Stimulated activated CD4-positive, alpha-beta T cell treated with anti-CD3 and anti-CD28 coated beads, Interleukin-1b, Interleukin-23, amount 100 ng/mL, for 48 hours (primary cell): ENCODE results near the gene ABCG1.

Experiments
- DNase-seq: peaks from one replicate; pipeline ENCODE4 v3.0.0-alpha.2; 2020

The ABCG1 gene

DNA sequence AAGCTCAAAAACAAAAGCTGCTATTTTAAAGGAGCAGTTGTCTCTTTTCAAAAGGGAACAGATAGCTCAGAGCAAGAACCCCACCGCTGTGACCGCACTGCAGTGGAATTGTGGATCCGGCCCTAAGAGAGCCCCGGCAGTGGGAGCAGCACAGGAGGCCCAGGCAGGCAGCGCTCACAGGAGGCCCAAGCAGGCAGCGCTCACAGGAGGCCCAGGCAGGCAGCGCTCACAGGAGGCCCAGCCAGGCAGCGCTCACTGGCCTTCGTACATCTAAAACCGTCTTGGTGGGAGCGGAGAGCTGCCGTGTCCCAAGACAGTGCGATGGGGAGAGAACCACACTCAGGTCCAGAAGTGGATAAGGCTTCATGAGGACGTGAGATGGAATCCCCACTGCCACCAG is 92.2 kb downstream of the ABCG1 start:
- no peak for DNase-seq

DNA sequence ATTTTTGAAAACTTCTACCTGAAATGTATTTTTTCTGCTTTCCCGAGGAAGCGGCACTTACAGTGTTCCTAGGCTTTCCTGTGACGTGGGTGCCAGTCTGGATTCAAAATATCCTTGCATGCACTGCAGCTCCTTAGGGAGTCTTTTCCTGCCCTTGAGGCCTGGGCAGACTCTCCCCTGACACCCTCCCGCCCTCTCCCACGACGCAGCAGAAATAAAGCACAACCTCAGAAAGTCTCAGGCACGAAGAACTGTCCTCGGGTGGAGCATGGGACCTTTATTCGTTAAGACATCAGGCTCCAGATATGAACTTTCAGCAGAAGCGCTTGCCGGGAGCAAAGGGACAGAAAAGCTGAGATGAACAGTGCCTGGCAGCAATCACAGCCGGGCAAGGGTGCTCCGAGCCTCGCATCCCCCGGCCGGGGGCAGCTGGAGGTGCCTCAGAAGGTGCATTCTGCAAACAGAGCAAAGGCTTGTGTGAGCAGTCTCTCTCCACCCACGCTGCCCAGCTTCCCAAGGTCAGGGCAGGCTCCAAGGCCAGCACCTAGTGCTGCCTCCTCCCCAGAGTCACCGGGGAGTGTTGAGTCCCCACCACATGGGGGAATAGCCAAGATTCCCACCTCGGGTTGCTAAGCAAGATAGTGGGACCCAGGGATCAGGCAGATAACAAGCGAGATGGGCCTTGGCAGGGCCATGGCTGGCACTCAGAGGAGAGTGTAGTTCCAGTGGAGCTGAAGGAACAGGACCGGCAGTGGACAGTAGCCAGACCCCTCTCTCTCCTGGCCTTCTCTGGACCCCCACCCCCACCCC is 93.1 kb downstream of the ABCG1 start:
- no peak for DNase-seq

DNA sequence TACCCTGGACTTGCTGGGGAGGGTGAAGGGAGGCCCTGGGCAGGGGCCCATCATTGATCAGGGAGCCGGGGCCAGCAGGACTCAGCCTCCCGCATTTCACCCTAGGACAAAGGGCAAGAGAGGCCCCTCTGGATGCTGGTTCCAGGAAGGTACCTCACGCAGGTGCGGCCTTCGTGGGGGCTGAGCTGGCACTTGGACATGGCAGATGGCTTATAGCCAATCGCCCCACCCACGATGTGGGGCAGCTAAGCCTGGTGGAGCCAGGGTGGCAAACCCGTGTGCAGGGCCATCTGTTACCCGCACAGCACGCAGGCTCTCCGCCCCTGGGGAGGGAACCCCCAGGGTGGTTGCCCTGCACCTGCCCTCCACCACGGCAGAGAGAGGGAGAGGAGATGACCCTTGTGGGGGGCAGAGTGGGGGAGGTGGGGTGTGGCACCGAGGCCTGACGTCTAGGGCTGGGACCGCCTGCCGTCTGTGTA is 93.7 kb downstream of the ABCG1 start:
- DNase-seq = no peak

DNA sequence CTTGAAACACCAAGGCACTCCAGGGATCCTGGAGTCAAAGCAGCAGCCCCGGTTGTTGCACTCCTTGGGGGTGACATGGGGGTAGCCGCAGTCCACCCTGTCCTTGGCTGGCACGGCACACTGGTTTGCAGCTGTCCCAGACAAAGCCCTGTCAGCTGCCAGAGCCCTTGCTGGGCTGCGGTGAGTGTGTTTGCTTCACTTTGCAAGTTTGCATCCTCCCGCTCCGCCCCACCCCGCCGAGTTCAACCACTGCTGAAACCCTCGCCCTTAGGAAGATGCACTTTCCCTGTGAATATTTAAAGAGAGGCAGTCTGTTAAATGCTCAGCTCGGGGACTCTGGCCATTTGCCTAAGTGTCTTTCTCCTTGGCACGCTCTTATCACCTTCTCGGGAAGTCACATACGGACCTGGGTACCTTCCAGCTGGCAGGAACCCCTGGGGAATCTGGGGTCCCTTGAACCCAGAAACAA is 94.6 kb downstream of the ABCG1 start:
- DNase-seq = no peak

DNA sequence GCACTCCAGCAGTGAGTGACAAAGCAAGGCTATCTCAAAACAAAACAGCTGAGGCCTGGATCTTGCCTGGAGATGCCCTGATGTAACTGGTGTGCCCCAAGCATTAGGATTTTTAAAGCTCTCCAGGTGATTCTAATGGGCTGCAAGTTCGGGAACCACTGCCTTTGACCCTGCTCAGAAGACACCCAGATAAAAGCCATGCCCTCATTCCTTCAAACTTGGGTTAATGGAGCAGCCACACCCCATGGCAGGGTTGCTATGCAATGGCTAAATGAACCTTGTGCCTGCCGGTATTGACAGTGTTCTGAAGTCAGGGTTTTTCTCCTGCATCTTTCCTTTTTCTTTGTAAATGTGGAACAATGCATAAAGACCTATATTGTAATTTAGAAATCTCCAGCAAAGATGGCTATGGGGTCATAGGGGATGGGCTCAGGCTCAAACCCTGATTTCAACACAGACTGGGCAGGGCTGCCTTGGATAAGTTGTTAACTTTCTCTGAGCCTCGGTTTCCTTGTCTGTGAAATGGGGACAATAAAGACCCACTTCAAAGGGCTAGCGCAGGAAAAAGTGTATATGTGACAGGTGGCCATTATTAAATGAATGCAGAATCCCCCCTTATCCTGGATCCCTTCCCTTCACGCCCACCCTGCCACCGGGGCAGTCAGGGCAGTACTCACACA is 95.8 kb downstream of the ABCG1 start:
- no peak for DNase-seq

DNA sequence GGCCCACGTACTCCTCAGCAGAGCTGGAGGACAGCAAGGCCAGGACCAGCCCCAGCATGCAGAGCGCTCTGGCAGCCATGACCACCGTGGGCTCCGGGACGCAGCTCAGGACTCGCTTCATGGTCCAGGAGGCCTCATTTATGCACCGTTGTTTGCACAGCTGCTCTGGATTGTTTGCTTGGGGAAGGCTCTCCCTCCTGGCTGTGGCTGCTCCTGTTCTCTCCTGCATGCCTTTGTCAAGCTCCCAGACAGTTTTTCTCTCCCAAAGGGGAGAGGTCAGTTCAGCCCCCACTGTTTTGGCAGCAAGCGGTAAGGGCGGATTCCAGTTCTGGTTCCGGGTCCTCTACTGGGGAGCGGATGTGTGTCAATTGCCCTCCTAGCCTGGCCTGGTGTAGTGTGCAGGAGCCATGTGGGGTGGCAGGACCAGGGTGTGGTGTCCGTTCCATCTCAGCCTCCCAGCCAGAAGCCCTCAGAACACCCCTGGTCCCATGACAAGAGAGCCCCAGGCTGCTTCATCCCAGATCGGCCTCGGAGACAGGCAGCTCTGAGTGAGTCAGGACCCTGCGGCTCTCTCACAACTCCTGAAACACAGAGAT is 96.5 kb downstream of the ABCG1 start, which contains the start of gene TFF3:
TSS of gene TFF3 (minus strand) at position 114 of the 596 bp plus-strand sequence. CDS start at position 79, 35 bp downstream.
- DNase-seq = no peak

DNA sequence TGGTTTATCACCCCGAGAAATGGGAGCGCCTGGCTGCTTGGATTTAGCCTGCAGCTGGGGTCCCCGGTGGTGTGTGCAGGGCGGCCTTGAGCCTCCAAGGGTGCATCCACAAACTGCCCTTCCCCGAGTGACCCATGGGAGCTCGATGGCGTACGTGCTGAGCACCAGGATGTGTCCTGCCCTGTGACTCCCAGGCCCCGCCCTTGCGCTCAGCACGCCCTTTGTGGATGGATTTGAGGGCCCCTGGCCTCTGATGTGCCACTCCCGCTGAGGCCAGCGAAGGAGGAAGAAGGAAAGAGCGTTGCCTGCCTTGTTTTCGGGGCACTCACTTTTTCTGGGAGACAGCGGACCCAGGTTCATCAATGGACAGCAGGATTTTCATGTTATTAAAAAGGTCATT is 98.0 kb downstream of the ABCG1 start:
- DNase-seq = no peak

DNA sequence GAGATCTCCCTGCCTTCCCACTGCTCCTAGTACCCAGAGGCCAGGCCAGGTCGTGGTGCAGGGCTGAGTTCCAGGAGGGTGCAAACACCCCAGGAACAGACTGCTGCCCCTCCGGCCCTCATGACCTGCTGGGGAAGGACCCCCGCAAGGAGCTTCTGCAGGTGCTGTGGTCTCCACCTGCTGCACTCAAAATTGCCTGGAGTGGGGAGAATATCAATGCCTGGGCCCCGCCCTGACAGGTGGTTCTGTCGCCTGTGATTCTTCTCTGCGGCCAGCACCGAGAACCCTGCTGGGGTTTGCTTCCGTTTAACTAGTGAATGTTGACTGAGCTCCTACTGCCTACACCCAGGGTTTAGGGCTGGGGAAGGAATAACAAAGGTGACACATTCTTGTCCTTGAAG is 98.4 kb downstream of the ABCG1 start:
- DNase-seq = no peak

DNA sequence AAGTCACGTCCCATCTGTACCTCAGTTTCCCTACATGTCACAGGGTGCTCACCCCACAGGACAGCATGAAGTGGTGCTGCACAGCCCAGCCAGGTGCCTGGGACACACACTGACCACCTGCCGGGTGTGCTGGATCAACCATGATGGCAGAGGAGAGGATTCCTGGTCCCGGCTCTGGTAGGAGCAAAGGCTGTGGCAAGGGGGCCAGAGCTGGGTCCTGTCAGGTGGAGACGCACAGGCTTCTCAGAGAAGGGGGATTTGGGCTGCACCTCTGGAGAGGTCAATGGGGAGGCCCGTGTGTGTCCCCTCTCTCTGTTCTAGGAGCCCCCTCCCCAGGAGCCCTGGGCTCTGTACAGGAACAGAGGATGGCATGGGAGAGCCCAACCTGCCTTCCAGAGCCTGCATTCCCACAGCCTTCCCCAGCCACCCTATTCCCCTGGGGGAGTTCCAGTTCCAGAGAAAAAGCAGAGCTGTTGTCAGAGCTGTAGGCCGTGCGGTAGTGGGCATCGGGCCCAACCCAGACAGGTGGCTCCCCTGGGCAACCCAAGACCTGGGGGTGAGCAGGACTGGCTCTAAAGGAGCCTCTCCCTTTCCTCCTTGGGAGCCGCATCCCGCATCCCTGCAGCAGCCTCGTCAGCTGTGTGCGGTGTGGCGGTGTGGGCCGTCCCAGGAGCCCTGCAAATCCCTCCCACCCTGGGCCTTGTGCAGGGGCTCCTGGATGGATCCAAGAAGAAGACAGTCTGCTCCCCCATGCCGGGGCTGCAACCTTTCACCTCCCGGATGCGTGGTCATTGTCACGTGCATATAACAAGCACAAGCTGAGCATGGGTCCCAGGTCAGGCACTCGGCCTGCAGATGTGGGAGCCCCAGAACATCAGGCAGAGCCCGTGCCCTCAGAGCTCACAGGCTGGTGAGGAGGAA is 99.1 kb downstream of the ABCG1 start:
- no peak for DNase-seq

DNA sequence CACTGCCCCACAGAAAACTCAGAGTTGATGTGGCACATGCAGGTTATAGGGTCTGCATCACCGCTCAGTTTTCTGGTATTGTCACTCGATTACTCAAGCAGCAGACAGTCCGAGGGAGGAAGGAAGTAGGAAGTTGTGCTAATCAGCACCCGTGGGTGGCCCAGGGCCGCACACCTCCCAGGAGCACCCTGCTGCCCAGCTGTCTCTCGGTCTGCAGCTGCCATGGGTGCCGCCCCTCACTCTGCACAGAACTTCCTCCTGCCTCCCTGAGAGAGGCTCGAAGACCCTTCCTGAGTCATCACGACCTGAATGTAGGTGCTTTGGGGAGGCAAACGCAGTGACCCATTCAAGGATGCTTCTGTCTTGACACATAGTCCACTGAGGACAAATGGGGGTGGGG is 100.4 kb downstream of the ABCG1 start:
- no peak for DNase-seq

DNA sequence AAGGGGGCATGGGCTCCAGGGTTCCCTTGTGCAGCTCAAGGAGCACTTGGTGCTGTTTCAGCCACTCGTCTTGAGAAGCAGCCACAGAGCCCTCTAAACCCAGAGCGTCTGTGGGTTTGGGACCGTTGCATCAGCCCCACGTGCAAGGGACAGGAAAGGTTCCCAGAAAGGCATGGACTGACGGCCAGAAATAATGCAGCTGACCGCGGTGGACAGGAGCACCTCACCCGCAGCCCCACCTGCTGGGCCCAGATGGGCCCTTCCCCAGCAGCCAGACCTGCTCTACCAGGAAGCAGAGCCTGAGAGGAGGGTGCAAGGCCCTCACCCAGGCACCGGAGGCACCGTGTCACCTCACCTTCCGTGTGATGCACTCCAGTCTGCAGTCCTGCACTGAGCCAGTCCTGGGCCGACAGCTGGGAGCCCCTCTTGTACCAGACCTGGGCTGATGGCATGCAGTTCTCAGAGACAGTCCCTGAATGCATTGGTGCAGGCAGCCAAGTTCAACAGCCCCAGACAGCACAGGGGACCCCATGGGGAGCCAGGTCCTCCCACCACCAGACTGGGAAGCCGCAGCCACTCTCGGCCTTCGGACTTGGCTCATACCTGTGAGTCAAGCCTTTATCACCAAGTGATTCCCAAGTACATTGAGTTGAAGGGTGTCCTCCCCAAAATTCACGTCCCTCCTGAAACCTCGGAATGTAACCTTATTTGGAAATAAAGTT is 101.1 kb downstream of the ABCG1 start:
- DNase-seq = no peak

DNA sequence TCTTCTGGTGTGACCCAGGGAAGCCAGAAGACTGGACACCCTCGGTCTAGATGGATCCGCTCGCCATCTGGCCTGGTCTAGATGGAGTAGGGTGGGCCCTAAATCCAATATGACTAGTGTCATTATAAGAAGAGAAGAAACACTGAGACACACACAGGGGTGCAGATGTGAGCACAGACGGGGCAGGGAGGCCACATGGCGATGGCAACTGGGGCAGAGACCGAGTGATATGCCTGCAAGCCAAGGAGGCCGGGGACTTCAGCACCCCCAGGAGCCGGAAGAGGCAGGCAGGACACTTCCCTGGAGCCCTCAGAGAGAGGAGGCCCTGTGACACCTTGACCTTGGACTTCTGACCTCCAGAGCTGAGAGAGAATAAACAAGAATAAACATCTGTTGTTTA is 101.9 kb downstream of the ABCG1 start:
- DNase-seq = no peak

DNA sequence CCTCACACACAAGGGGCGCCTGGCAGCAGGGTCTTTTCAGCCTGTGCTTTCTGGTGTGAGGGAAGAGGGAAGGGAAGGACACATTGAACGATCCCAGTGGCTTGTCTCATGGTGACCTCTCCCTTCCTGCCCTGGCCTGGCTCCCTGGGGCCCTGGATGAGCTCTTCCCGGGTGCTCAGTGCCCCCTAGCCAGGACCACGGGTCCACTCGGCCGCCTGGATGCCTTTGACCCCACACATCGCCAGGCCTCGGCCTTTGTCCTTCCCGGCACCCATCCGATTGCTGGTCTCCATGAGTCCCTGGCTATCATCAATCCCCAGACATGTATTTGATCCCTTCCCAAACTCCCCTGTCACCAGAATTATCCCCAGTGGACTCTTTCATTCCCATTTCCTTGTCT is 102.3 kb downstream of the ABCG1 start:
- DNase-seq = no peak

DNA sequence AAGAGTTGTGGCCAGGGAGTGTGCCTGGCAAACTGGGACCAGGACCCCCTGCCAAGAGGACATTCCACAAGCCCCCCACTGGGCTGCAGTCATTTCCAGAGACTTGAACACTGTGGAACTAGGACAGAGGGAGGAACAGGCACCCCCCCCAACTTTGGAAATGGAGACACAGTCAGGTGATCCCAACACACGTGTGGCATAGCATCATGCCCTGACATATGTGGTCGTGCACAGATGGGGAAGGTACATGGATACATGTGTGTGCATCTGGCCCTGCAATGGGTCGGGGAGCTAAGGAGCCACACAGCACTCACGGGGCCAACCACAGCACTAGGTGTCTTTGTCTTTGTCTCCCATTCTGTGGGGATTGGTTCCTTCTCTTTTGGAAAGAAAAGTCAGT is 102.9 kb downstream of the ABCG1 start:
- no peak for DNase-seq

DNA sequence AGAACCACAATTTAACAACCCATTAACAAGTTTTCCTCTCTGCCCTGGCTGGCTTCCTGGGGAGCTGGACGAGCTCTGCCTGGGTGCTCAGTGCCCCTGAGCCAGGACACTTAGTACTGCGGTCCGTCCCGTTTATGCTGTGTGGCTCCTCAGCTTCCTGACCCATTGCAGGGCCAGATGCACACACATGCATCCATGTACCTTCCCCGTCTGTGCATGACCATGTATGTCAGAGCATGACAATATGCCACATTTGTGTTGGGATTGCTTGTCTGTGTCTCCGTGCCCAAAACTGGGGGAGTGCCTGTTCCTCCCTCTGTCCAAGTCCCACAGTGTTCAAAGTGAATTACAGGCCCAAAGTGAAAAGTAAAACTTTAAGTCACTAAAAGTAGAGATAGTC is 106.0 kb downstream of the ABCG1 start:
- DNase-seq = no peak

DNA sequence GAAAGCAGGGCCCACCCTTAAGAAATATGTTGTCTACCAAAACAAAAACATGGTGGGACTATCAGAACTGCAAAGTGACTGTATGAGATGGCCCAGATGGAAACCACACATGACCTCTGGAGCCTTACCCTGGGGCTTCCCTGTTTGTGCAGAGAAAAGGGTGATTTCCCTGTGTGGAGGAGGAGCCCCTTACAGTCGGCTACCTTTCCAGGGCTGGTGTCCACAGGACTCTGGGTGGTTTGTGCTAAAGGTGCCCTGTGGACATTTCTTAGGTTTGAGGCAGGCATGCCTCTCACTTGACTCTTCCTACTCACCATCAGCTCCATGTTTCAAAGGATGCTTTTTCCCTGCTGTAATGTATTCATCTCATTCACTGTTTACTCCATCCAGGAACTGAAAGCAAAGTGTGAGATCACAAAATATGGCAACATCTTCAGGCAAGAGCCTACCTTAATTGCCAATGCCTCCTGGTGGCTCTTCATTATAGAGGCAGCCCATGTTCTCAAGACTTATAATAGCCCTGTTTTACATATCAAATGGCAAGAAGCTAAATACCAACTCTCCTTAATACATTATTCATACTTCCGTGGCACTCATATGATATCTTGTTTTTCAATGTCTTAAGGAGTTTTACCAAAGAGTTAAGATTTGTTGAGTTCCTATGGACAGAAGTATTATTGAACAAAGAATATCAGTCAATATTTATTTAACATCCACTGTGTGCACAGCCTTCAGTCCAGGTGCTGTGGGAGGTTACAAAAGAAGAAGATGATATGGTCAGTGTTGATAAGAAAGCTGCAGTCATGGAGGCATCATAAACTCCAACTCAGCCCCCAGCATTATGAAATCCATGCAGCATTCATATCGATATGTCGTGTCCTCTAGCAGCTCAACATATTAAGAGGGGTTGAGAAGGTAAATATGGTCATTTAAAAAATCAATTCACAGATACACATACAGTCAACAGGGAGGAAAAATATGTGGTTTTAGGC is 111.7 kb downstream of the ABCG1 start:
- DNase-seq = no peak

DNA sequence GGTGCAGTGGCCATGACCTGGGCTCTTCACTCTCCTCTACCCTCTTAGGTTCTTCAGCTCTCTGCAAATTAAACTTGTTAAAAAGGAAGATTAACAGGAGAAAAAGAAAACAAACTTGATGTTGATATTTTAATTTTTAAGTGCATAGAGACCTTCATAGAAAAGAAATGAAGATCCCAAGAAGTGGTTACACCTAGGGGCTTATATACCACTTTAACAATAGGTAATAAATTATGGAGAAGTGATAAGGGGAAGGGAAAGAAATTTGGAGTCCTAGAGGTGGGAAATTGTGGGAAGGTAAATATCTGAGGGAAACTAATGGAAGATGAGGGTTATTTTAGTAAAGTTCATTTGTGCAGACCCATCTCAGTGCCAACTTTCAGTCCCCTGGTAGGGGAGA is 112.7 kb downstream of the ABCG1 start:
- no peak for DNase-seq

DNA sequence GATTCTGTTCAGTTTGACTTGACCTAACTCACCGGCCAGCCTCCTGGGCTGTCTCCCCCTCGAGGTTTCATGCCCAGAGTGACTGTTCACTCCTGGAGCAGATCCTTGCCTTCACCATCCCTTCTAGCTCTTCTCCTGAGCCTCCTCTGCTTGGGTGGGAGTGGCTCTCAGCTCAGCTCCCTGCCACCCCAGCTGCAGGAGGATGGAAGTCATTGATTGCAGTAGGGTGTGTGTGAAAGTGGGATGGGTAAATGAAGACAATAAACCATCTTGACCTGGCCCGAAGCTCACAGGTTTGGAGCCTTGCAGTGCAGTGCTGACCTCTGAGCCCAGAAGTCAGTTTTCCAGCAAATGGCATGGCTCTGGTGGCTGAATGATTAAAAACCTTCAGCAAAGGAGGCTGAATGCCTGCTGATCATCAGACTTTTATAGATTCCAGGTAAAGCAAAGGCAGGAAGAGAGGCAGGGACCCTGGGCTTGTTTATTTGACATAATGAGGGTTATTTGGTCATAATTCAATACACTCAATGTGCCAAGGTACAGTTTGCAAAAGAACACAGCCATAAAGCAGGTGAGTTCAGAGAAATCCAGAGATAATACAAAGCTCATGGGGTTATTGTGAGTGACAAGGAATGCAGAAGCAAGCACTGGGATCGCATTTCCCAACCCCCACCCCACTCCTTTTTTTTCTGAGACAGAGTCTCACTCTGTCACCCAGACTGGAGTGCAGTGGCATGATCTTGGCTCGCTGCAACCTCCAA is 113.8 kb downstream of the ABCG1 start:
- no peak for DNase-seq

DNA sequence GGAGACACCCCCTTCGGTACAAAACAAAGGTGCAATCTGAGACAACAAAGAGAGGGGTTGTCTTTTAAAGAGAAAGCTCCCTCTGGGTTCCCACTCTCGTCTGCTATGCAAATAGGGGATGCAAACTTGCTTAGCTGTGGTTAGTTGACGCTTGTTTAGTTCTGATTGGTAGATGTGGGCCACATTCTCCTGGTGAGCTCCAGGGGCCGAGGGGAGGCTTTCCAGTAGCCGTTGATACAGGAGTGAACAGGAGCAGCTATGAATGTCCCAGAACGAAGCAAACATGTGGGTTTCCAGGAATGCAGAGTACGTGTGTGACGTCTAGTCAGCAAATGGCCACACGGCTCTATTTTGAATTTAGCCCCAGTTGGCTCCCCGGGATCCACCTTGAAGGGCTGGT is 117.1 kb downstream of the ABCG1 start:
- DNase-seq = no peak

DNA sequence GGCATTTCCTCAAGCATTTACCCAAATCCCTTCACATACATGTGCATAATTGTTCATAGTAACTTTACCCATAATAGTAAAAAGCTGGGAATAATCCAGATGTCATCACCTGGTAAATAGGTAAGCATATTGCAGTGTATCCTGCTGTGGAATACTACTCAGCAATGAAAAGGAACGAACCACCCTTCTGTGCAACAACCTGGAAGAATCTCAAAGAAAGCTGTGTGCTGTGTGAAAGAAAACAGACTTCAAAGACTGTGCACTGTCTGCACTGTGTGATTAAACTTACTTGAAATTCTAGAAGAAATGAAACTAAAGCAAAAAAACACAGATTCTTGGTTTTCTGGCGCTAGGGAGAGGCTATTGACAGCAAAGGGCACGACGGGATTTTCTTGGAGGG is 118.3 kb downstream of the ABCG1 start:
- no peak for DNase-seq
